GM23338 (cell line): ENCODE measurements around the gene SRF. TPM values are rescaled to one million over a fixed set of nuclear protein-coding genes. Genes with fewer than 3 reads are reported as not detected.

Experiments
- ATAC-seq: fragments of 200-7000 bp; cut with Tn5 transposase; 3 replicates; pipeline ENCODE4 v1.9.1; 2020
- DNase-seq: peaks from one replicate; pipeline ENCODE4 v3.0.0-alpha.2; 2015; ENCODE audit warnings: low spot score
- H2AFZ ChIP-seq: fragments of 200-600 bp; sonication (generic); 2 replicates; pipeline ENCODE4 v1.8.0; 2016; ENCODE audit warnings: antibody characterized with exemption, mild to moderate bottlenecking, moderate library complexity
- H3F3A ChIP-seq: fragments of 200-600 bp; sonication (generic); replicated peaks from 2 replicates; pipeline ENCODE4 v1.8.0; 2017; ENCODE audit warnings: antibody characterized with exemption, mixed run types, low read depth
- H3K27ac ChIP-seq: fragments of 200-600 bp; sonication (generic); 2 replicates; pipeline ENCODE4 v1.6.1; 2016; ENCODE audit warnings: low read depth
- H3K27me3 ChIP-seq: fragments of 200-600 bp; sonication (generic); 2 replicates; pipeline ENCODE4 v1.8.0; 2016; ENCODE audit warnings: mild to moderate bottlenecking, mixed run types, moderate library complexity; ENCODE audit not compliant: insufficient read depth
- H3K36me3 ChIP-seq: fragments of 200-600 bp; sonication (generic); 2 replicates; pipeline ENCODE4 v1.8.0; 2016; ENCODE audit warnings: mild to moderate bottlenecking; ENCODE audit not compliant: insufficient read depth
- H3K4me1 ChIP-seq: fragments of 200-600 bp; sonication (generic); 2 replicates; pipeline ENCODE4 v1.8.0; 2016; ENCODE audit warnings: mild to moderate bottlenecking, moderate library complexity; ENCODE audit not compliant: insufficient read depth
- H3K4me2 ChIP-seq: fragments of 200-600 bp; sonication (generic); 2 replicates; pipeline ENCODE4 v1.7.1; 2017; ENCODE audit warnings: mixed run types
- H3K4me3 ChIP-seq: fragments of 200-600 bp; sonication (generic); 2 replicates; pipeline ENCODE4 v1.6.1; 2016; ENCODE audit warnings: mixed run types
- H3K79me2 ChIP-seq: fragments of 200-600 bp; sonication (generic); replicated peaks from 2 replicates; pipeline ENCODE4 v1.8.0; 2017; ENCODE audit warnings: mild to moderate bottlenecking; ENCODE audit not compliant: insufficient read depth
- H3K9me2 ChIP-seq: fragments of 200-600 bp; sonication (generic); 2 replicates; pipeline ENCODE4 v1.8.0; 2017; ENCODE audit not compliant: insufficient read depth
- H4K20me1 ChIP-seq: fragments of 200-600 bp; sonication (generic); replicated peaks from 2 replicates; pipeline ENCODE4 v1.8.0; 2017; ENCODE audit warnings: mild to moderate bottlenecking; ENCODE audit not compliant: insufficient read depth
- H3K27ac Mint-ChIP-seq: 2 replicates; pipeline ENCODE4 v1.8.0; 2020; ENCODE audit warnings: inconsistent platforms, mild to moderate bottlenecking, moderate library complexity, mixed read lengths
- H3K27me3 Mint-ChIP-seq: 3 replicates; pipeline ENCODE4 v1.8.0; 2022; ENCODE audit warnings: low read depth, mild to moderate bottlenecking, moderate library complexity, mixed read lengths, inconsistent platforms; ENCODE audit not compliant: insufficient read depth, poor library complexity
- H3K36me3 Mint-ChIP-seq: 3 replicates; pipeline ENCODE4 v1.8.0; 2021; ENCODE audit warnings: low read depth, mild to moderate bottlenecking, inconsistent platforms, moderate library complexity, mixed read lengths
- H3K4me1 Mint-ChIP-seq: 3 replicates; pipeline ENCODE4 v1.8.0; 2020; ENCODE audit warnings: mild to moderate bottlenecking, inconsistent platforms, mixed read lengths
- H3K4me3 Mint-ChIP-seq: 3 replicates; pipeline ENCODE4 v1.8.0; 2021; ENCODE audit warnings: moderate library complexity, mild to moderate bottlenecking, inconsistent platforms, mixed read lengths
- H3K9me3 Mint-ChIP-seq: 3 replicates; pipeline ENCODE4 v1.8.0; 2020; ENCODE audit warnings: moderate library complexity, mild to moderate bottlenecking, inconsistent platforms, mixed read lengths
- CREB1 ChIP-seq: fragments of 250-450 bp; sonication (Bioruptor Pico); IDR thresholded peaks from 2 replicates; pipeline ENCODE4 v1.5.0; 2020; ENCODE audit warnings: low read depth, mild to moderate bottlenecking, moderate library complexity
- CTCF ChIP-seq, 2 experiments: fragments of 200-600 bp in 1 of 2; sonication (generic) in 1 of 2; conservative IDR thresholded peaks; 2 replicates each; pipeline versions ENCODE4 v1.5.1 to v1.6.1; 2016 to 2017; ENCODE audit warnings: antibody characterized with exemption in 2 of 2, low read depth in 2 of 2, mild to moderate bottlenecking in 2 of 2, moderate library complexity in 1 of 2
- ETS1 ChIP-seq: IDR thresholded peaks from 2 replicates; pipeline ENCODE4 v1.6.1; 2016; ENCODE audit warnings: antibody characterized with exemption
- EZH2phosphoT487 ChIP-seq: fragments of 200-600 bp; sonication (generic); IDR thresholded peaks from one replicate; pipeline ENCODE4 v1.8.1; 2018; ENCODE audit warnings: antibody characterized with exemption; ENCODE audit not compliant: unreplicated experiment
- NANOG ChIP-seq: IDR thresholded peaks from 2 replicates; pipeline ENCODE4 v1.6.1; 2016; ENCODE audit warnings: antibody characterized with exemption, borderline replicate concordance
- POLR2AphosphoS5 ChIP-seq: IDR thresholded peaks from 2 replicates; pipeline ENCODE4 v1.6.1; 2016; ENCODE audit warnings: antibody characterized with exemption, low read depth
- REST ChIP-seq: IDR thresholded peaks from one replicate; pipeline ENCODE4 v1.6.1; 2018; ENCODE audit warnings: antibody characterized with exemption; ENCODE audit not compliant: unreplicated experiment
- polyA plus RNA-seq: library from polyadenylated mRNA; unstranded; fragments of >200 nt; fragmentation: Nextera tagmentation; extraction: Ambion mirVana; gene quantifications from 2 replicates; pipeline ENCODE4 v1.2.1, GENCODE V29; 2016
- total RNA-seq: library from RNA; depleted of rRNA; stranded (reverse); fragments of >200 nt; shearing (Covaris generic); gene quantifications from 2 replicates; pipeline ENCODE4 v1.2.3, GENCODE V29; 2014

Gene SRF
- total and polyA plus RNA-seq, 2 experiments from 2014 or later, result 9.9 to 54.9 TPM

GRCh38 chr6:43142101-43142500 is 29.0 kb upstream of the SRF start:
- Mint-ChIP-seq H3K27ac (no peak overlapping the region), H3K4me3 (no peak overlapping the region), H3K36me3 (peaks cover 19% of the 10 kb centered on the region), H3K27me3 (peaks cover 19% of the 10 kb centered on the region), H3K9me3 (no peaks in the 10 kb centered on the region), H3K4me1 (peaks cover 23% of the 10 kb centered on the region)
- no peak overlapping the region for H2AFZ ChIP-seq
- H3K4me3 ChIP-seq, result no peak overlapping the region
- no peaks in the 10 kb centered on the region for H3K27me3 ChIP-seq
- H4K20me1 ChIP-seq, result no peaks in the 10 kb centered on the region; the same call in 1 of the 2 replicates
- H3K27ac ChIP-seq, result peak overlapping the region; percentile 91
- no peaks in the 10 kb centered on the region for H3K9me2 ChIP-seq
- no peaks in the 10 kb centered on the region for H3F3A ChIP-seq
- DNase-seq (no peak), ATAC-seq (no peak)
- H3K4me1 ChIP-seq, result peaks cover 9% of the 10 kb centered on the region; the same call in 1 of the 2 replicates
- no peak for TF ChIP-seq EZH2phosphoT487
- no peak for TF ChIP-seq REST
- TF ChIP-seq CREB1, result no peak
- no peak for TF ChIP-seq ETS1
- H3K4me2 ChIP-seq, result no peak overlapping the region
- H3K36me3 ChIP-seq, result no peaks in the 10 kb centered on the region; the same call in 1 of the 2 replicates
- H3K79me2 ChIP-seq, result no peaks in the 10 kb centered on the region

GRCh38 chr6:43143235-43144128 is 27.6 kb upstream of the SRF start:
- H3K4me3 Mint-ChIP-seq, result peak overlapping the region; percentile 36; the same call in 1 of the 3 replicates
- Histone ChIP-seq H4K20me1 (no peaks in the 10 kb centered on the region; the same call in 1 of the 2 replicates), H2AFZ (no peak overlapping the region), H3K4me2 (peak overlapping the region; percentile 64), H3F3A (no peaks in the 10 kb centered on the region), H3K27me3 (no peaks in the 10 kb centered on the region), H3K4me3 (peak overlapping the region; percentile 31; the same call in 1 of the 2 replicates), H3K4me1 (peaks cover 9% of the 10 kb centered on the region; the same call in 1 of the 2 replicates), H3K27ac (peak overlapping the region; percentile 91), H3K79me2 (no peaks in the 10 kb centered on the region), H3K9me2 (no peaks in the 10 kb centered on the region), H3K36me3 (no peaks in the 10 kb centered on the region; the same call in 1 of the 2 replicates)
- H3K27me3 Mint-ChIP-seq, result peaks cover 19% of the 10 kb centered on the region
- ATAC-seq (peak; percentile 97), DNase-seq (peak; percentile 95)
- peaks cover 22% of the 10 kb centered on the region for H3K36me3 Mint-ChIP-seq
- peak overlapping the region; percentile 81; the same call in 1 of the 2 replicates for H3K27ac Mint-ChIP-seq
- TF ChIP-seq CREB1 (no peak), CTCF (conservative IDR thresholded peaks at IDR 0.05; ENCODE audit: low read depth in 2 of 2) (peak; percentile 90 to 97), NANOG (no peak), POLR2AphosphoS5 (0 out of 2 replicates have a peak, but pooled peaks have one; percentile 28), EZH2phosphoT487 (no peak)
- no peaks in the 10 kb centered on the region for H3K9me3 Mint-ChIP-seq
- H3K4me1 Mint-ChIP-seq, result peaks cover 23% of the 10 kb centered on the region
